Smooth muscle cell (in vitro differentiated cells): ENCODE results near the gene TBX15. TPM values are rescaled to one million over a fixed set of nuclear protein-coding genes. Genes with fewer than 3 reads are reported as not detected.
A peak's percentile ranks its signal among the peaks of the same experiment; 100 is the strongest.

Source experiments
- DNase-seq: peaks from one replicate; lab custom pipeline; 2025; ENCODE audit not compliant: unreplicated experiment; lab: John Stamatoyannopoulos, UW
- H2AFZ ChIP-seq: fragments of 200-600 bp; sonication (generic); 2 replicates; pipeline ENCODE4 v1.6.0; 2016; ENCODE audit warnings: antibody characterized with exemption, low read depth, mild to moderate bottlenecking
- H3F3A ChIP-seq: fragments of 200-600 bp; sonication (generic); 2 replicates; pipeline ENCODE4 v1.6.0; 2017; ENCODE audit warnings: antibody characterized with exemption, low read depth
- H3K27ac ChIP-seq: fragments of 200-600 bp; sonication (generic); 2 replicates; pipeline ENCODE4 v1.5.1; 2016; ENCODE audit warnings: low read depth, mild to moderate bottlenecking
- H3K27me3 ChIP-seq: fragments of 200-600 bp; sonication (generic); 2 replicates; pipeline ENCODE4 v1.6.1; 2016; ENCODE audit warnings: low read depth, mild to moderate bottlenecking
- H3K36me3 ChIP-seq: fragments of 200-600 bp; sonication (generic); 2 replicates; pipeline ENCODE4 v1.5.1; 2016; ENCODE audit warnings: low read depth
- H3K4me1 ChIP-seq: fragments of 200-600 bp; sonication (generic); 2 replicates; pipeline ENCODE4 v1.5.1; 2016; ENCODE audit warnings: low read depth
- H3K4me2 ChIP-seq: fragments of 200-600 bp; sonication (generic); 2 replicates; pipeline ENCODE4 v1.6.0; 2016; ENCODE audit warnings: mild to moderate bottlenecking
- H3K4me3 ChIP-seq: fragments of 200-600 bp; sonication (generic); 2 replicates; pipeline ENCODE4 v1.5.1; 2016; ENCODE audit warnings: mild to moderate bottlenecking
- H3K79me2 ChIP-seq: fragments of 200-600 bp; sonication (generic); 2 replicates; pipeline ENCODE4 v1.6.0; 2016; ENCODE audit warnings: low read depth, mild to moderate bottlenecking
- H3K9ac ChIP-seq: fragments of 200-600 bp; sonication (generic); 2 replicates; pipeline ENCODE4 v1.6.0; 2016; ENCODE audit warnings: low read depth
- H3K9me3 ChIP-seq: fragments of 200-600 bp; sonication (generic); replicated peaks from 2 replicates; pipeline ENCODE4 v1.5.1; 2016; ENCODE audit warnings: low read depth
- H4K20me1 ChIP-seq: fragments of 200-600 bp; sonication (generic); 2 replicates; pipeline ENCODE4 v1.6.0; 2016; ENCODE audit warnings: low read depth
- WGBS: methylation state at CpG from one replicate; pipeline ENCODE4 v1.1.7; 2016; ENCODE audit warnings: low lambda C conversion rate; 5-methylcytosine and 5-hydroxymethylcytosine counted together
- polyA plus RNA-seq: library from polyadenylated mRNA; unstranded; fragments of >200 nt; fragmentation: Nextera tagmentation; extraction: Ambion mirVana; gene quantifications from 2 replicates; pipeline ENCODE4 v1.2.1, GENCODE V29; 2016
- total RNA-seq: library from RNA; depleted of rRNA; stranded (reverse); fragments of >200 nt; gene quantifications from 2 replicates; pipeline ENCODE4 v1.2.3, GENCODE V29; 2014
- TF ChIP-seq, protein P1 (sequence below): fragments of 200-600 bp; sonication (generic); IDR thresholded peaks from 2 replicates; pipeline ENCODE4 v1.5.1; 2017; ENCODE audit warnings: borderline replicate concordance, mild to moderate bottlenecking, antibody characterized with exemption; ENCODE audit not compliant: insufficient read depth, poor library complexity, severe bottlenecking

Gene TBX15
- total and polyA plus RNA-seq, 2 experiments from 2014 or later: 2.7 to 3.5 TPM

DNA sequence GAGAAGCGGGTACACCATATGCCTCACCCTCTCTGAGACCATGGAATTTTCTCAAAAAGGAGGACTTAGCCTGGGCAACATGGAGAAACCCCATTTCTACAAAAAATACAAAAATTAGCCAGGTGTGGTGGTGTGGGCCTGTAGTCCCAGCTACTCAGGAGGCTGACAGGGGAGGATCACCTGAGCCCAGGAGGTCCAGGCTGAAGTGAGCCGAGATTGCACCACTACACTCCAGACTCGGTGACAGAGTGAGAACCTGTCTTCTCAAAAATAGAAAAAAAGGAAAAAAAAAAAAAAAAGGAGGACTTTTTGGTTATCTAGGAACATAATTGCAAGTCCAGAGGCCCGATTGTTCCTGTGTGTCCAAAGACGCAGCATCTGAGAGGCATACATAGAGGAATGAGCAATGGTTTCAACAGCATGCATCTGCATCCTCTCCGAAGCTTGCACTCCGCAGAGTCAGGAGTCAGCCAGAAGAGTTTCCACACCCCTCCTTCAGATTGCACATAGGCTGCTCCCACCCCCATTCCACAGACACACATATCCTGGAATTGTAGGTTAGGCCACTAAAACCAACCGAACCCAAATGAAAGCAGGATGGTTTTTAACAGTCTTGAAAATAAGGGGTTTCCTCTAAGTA, 2.5 kb upstream of the TBX15 start:
- no peak overlapping the region for H3K4me3 ChIP-seq
- no peaks in the 10 kb centered on the region for H3K36me3 ChIP-seq
- no peak for DNase-seq
- peaks cover 6% of the 10 kb centered on the region for H3K4me1 ChIP-seq
- no peaks in the 10 kb centered on the region for H4K20me1 ChIP-seq
- no peak overlapping the region for H3K9ac ChIP-seq
- H3F3A ChIP-seq: no peaks in the 10 kb centered on the region
- no peak overlapping the region for H2AFZ ChIP-seq
- TF ChIP-seq, protein P1, sequence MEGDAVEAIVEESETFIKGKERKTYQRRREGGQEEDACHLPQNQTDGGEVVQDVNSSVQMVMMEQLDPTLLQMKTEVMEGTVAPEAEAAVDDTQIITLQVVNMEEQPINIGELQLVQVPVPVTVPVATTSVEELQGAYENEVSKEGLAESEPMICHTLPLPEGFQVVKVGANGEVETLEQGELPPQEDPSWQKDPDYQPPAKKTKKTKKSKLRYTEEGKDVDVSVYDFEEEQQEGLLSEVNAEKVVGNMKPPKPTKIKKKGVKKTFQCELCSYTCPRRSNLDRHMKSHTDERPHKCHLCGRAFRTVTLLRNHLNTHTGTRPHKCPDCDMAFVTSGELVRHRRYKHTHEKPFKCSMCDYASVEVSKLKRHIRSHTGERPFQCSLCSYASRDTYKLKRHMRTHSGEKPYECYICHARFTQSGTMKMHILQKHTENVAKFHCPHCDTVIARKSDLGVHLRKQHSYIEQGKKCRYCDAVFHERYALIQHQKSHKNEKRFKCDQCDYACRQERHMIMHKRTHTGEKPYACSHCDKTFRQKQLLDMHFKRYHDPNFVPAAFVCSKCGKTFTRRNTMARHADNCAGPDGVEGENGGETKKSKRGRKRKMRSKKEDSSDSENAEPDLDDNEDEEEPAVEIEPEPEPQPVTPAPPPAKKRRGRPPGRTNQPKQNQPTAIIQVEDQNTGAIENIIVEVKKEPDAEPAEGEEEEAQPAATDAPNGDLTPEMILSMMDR: no peak
- no peaks in the 10 kb centered on the region for H3K9me3 ChIP-seq
- WGBS: 75% methylated on average over 8 of the region's 8 CpGs
- H3K27me3 ChIP-seq: peaks cover 100% of the 10 kb centered on the region
- H3K27ac ChIP-seq: no peak overlapping the region
- no peak overlapping the region for H3K4me2 ChIP-seq
- peaks cover 7% of the 10 kb centered on the region for H3K79me2 ChIP-seq

DNA sequence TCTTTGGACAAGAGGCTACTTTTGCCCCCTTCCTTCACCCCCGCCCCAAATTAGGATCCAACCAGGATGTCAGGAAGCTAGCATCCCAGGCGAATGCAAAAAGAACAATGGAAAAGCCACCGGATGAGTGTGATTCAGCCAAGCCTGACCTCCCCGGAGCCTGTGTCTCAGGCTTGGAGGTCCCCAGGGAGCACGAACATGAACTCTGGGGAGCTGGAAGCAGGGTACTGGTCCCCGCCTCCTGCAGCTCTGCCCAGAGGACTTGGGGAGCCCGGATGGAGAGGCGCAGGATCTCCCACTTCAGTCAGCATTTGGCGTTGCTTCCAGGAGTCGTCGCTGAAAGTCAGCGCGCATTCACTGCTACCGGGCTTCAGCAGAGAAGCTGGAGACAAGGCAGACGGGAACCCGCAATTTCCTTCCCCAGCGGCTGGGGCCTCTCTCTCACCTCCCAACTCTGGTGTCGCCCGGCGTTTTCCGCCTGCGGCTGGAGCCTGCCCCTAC, 1.8 kb upstream of the TBX15 start:
- Histone ChIP-seq H3K4me2 (no peak overlapping the region), H3K4me1 (peaks cover 6% of the 10 kb centered on the region), H3K27ac (no peak overlapping the region), H3F3A (no peaks in the 10 kb centered on the region), H2AFZ (no peak overlapping the region), H4K20me1 (no peaks in the 10 kb centered on the region), H3K36me3 (no peaks in the 10 kb centered on the region), H3K4me3 (no peak overlapping the region), H3K79me2 (peaks cover 8% of the 10 kb centered on the region), H3K9ac (no peak overlapping the region), H3K27me3 (peaks cover 100% of the 10 kb centered on the region), H3K9me3 (no peaks in the 10 kb centered on the region)
- TF ChIP-seq, protein P1: no peak
- WGBS: 30% methylated on average over 22 of the region's 22 CpGs
- DNase-seq: no peak

DNA sequence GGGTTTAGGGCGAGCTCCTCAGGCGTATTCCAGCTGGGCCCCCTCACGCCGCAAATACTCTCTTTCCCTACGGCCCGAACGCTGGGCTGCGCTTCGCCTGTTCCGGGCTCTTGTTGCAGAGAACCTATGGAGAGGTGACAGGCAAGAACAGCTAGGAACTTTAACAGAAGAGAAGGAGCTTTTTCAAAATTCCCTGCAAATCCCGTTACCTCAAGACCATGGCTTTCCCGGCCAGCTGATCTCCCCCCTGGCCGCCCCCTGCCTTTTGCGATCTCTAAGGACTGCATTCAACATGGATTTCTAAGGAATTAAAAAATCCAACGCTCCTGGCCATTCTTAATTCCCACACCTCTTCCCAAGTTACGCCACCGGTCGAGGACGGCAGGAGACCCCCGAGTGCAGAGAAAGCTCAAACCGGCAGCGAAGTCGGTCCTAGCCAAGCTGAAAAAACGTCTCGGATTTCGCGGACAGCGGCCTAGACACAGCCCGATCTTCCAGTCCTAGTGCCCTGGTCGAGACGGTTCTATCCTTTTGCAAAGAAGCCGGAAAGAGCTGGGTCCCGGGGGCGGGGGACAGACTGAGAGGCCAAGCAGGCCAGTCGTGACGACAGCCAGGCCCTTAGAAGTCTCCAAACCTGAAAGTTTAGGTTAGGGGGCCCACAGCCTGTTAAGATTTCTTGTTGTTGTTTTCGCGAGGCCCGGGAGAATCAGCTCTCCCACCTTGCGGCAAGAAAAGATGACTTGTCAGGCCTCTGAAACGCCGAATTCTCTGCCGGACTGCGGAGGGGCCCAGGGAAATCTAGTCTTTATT, 1.1 kb upstream of the TBX15 start:
- Histone ChIP-seq H2AFZ (peak overlapping the region; percentile 78), H3K4me2 (peak overlapping the region; percentile 83), H4K20me1 (no peaks in the 10 kb centered on the region), H3K27me3 (peaks cover 100% of the 10 kb centered on the region), H3K36me3 (no peaks in the 10 kb centered on the region), H3K9me3 (no peaks in the 10 kb centered on the region), H3K9ac (no peak overlapping the region), H3K4me1 (peaks cover 6% of the 10 kb centered on the region), H3K4me3 (peak overlapping the region; percentile 55), H3K27ac (no peak overlapping the region), H3F3A (no peaks in the 10 kb centered on the region), H3K79me2 (peaks cover 8% of the 10 kb centered on the region)
- TF ChIP-seq, protein P1: no peak
- 8% methylated on average over 44 of the region's 44 CpGs for WGBS
- DNase-seq: no peak
